ENCODE measurements around the gene CSF3R.

DNA sequence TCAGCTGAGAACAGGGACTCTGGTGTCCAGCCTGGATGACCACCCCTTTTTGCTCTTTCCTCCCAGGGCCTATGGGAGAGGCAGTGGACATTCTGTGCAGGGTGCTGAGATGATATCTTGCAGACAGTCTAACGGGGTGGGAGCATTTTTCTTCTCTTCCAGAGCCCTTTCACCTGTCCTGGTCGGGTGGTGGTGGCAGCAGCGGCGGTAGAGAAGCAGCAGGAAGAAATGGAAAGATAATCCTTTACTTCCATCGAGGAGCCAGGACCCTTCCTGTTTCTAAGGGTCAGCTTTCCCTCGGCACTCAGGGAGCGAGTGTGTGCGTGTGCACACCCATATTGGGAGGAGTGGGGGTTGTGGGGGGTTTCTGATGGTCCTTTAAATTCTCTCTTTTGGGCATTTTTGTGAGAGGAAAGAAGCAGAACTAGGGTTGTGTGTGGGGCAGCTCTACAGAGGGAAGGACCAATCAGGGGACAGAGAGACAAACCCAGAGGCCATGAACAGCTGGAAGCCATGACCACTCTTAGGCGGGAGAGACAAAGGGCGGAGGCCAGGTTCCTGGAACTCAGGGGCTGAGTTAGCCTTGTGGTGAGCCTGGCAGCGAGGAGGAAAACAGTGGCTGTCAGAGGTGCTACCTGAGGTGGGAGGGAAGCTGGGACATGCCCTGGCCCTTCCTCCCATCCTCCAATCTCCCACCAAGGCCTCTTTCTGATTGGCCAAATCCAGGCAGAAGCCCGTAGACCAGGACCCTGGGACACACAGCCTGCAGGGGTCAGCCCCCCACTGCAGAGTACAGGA, 31.2 kb upstream of the CSF3R start:
- TF ChIP-seq POLR2AphosphoS5 (IDR thresholded peaks at IDR 0.05; ENCODE audit: low read depth, low read length) (no peak), TAF1 (IDR thresholded peaks at IDR 0.05; ENCODE audit: borderline replicate concordance, insufficient read depth, low read length) (no peak)
- TF ChIP-seq, protein P1, sequence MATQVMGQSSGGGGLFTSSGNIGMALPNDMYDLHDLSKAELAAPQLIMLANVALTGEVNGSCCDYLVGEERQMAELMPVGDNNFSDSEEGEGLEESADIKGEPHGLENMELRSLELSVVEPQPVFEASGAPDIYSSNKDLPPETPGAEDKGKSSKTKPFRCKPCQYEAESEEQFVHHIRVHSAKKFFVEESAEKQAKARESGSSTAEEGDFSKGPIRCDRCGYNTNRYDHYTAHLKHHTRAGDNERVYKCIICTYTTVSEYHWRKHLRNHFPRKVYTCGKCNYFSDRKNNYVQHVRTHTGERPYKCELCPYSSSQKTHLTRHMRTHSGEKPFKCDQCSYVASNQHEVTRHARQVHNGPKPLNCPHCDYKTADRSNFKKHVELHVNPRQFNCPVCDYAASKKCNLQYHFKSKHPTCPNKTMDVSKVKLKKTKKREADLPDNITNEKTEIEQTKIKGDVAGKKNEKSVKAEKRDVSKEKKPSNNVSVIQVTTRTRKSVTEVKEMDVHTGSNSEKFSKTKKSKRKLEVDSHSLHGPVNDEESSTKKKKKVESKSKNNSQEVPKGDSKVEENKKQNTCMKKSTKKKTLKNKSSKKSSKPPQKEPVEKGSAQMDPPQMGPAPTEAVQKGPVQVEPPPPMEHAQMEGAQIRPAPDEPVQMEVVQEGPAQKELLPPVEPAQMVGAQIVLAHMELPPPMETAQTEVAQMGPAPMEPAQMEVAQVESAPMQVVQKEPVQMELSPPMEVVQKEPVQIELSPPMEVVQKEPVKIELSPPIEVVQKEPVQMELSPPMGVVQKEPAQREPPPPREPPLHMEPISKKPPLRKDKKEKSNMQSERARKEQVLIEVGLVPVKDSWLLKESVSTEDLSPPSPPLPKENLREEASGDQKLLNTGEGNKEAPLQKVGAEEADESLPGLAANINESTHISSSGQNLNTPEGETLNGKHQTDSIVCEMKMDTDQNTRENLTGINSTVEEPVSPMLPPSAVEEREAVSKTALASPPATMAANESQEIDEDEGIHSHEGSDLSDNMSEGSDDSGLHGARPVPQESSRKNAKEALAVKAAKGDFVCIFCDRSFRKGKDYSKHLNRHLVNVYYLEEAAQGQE (IDR thresholded peaks at IDR 0.05; ENCODE audit: insufficient read depth in 1 of 2, low read depth in 2 of 2, low read length in 2 of 2), result no peak
